IPS-18a (cell line): ENCODE measurements around the gene TSPEAR.

Experiments used
- H3K27ac ChIP-seq: one replicate; pipeline ENCODE4 v1.5.1; 2013; ENCODE audit warnings: low read length
- H3K27me3 ChIP-seq: one replicate; pipeline ENCODE4 v1.6.1; 2013; ENCODE audit warnings: mild to moderate bottlenecking, low read length; ENCODE audit not compliant: control insufficient read depth, insufficient read depth
- H3K36me3 ChIP-seq: one replicate; pipeline ENCODE4 v1.6.1; 2013; ENCODE audit warnings: low read depth, low read length; ENCODE audit not compliant: control insufficient read depth
- H3K4me1 ChIP-seq: one replicate; pipeline ENCODE4 v1.6.1; 2013; ENCODE audit warnings: low read depth, low read length; ENCODE audit not compliant: control insufficient read depth
- H3K4me3 ChIP-seq: one replicate; pipeline ENCODE4 v1.5.1; 2013; ENCODE audit warnings: low read length
- H3K9ac ChIP-seq: one replicate; pipeline ENCODE4 v1.6.1; 2013; ENCODE audit warnings: mild to moderate bottlenecking, low read length, moderate library complexity
- H3K9me3 ChIP-seq: one replicate; pipeline ENCODE4 v1.6.1; 2013; ENCODE audit warnings: low read depth, low read length; ENCODE audit not compliant: control insufficient read depth

TSPEAR gene

GRCh38 chr21:44473915-44474555, 237.3 kb downstream of the TSPEAR start:
- H3K4me3 ChIP-seq, result no peak overlapping the region
- H3K27ac ChIP-seq, result no peak overlapping the region
- no peaks in the 10 kb centered on the region for H3K9me3 ChIP-seq
- H3K36me3 ChIP-seq, result no peaks in the 10 kb centered on the region
- H3K27me3 ChIP-seq, result no peaks in the 10 kb centered on the region
- H3K9ac ChIP-seq, result no peak overlapping the region
- peaks cover 4% of the 10 kb centered on the region for H3K4me1 ChIP-seq

GRCh38 chr21:44471996-44472395, 239.4 kb downstream of the TSPEAR start:
- no peak overlapping the region for H3K9ac ChIP-seq
- no peak overlapping the region for H3K27ac ChIP-seq
- H3K4me3 ChIP-seq, result no peak overlapping the region
- H3K36me3 ChIP-seq, result no peaks in the 10 kb centered on the region
- H3K9me3 ChIP-seq, result no peaks in the 10 kb centered on the region
- H3K27me3 ChIP-seq, result no peaks in the 10 kb centered on the region
- H3K4me1 ChIP-seq, result peaks cover 4% of the 10 kb centered on the region

GRCh38 chr21:44471341-44471740, 240.0 kb downstream of the TSPEAR start:
- H3K36me3 ChIP-seq, result no peaks in the 10 kb centered on the region
- no peak overlapping the region for H3K27ac ChIP-seq
- H3K9me3 ChIP-seq, result no peaks in the 10 kb centered on the region
- no peak overlapping the region for H3K9ac ChIP-seq
- no peaks in the 10 kb centered on the region for H3K27me3 ChIP-seq
- peaks cover 4% of the 10 kb centered on the region for H3K4me1 ChIP-seq
- H3K4me3 ChIP-seq, result no peak overlapping the region

GRCh38 chr21:44467859-44468195, 243.5 kb downstream of the TSPEAR start:
- Histone ChIP-seq H3K27ac (no peak overlapping the region), H3K4me3 (no peak overlapping the region), H3K27me3 (no peaks in the 10 kb centered on the region), H3K4me1 (peaks cover 4% of the 10 kb centered on the region), H3K36me3 (no peaks in the 10 kb centered on the region), H3K9ac (no peak overlapping the region), H3K9me3 (no peaks in the 10 kb centered on the region)

- H3K9me3 ChIP-seq, result no peaks in the 10 kb centered on the region
- H3K36me3 ChIP-seq, result no peaks in the 10 kb centered on the region
- H3K27ac ChIP-seq, result no peak overlapping the region
- no peaks in the 10 kb centered on the region for H3K27me3 ChIP-seq
- H3K9ac ChIP-seq, result no peak overlapping the region
- peaks cover 4% of the 10 kb centered on the region for H3K4me1 ChIP-seq
- H3K4me3 ChIP-seq, result no peak overlapping the region
Measured at GRCh38 chr21:44466996-44467858, 244.1 kb downstream of the TSPEAR start.

- peaks cover 1% of the 10 kb centered on the region for H3K4me1 ChIP-seq
- no peak overlapping the region for H3K9ac ChIP-seq
- no peaks in the 10 kb centered on the region for H3K9me3 ChIP-seq
- H3K36me3 ChIP-seq, result no peaks in the 10 kb centered on the region
- H3K27ac ChIP-seq, result no peak overlapping the region
- H3K4me3 ChIP-seq, result no peak overlapping the region
- no peaks in the 10 kb centered on the region for H3K27me3 ChIP-seq
Measured at GRCh38 chr21:44466351-44466954, 244.9 kb downstream of the TSPEAR start.

- H3K27ac ChIP-seq, result no peak overlapping the region
- no peak overlapping the region for H3K9ac ChIP-seq
- H3K4me1 ChIP-seq, result no peaks in the 10 kb centered on the region
- H3K36me3 ChIP-seq, result no peaks in the 10 kb centered on the region
- H3K4me3 ChIP-seq, result no peak overlapping the region
- H3K27me3 ChIP-seq, result no peaks in the 10 kb centered on the region
- no peaks in the 10 kb centered on the region for H3K9me3 ChIP-seq
Measured at GRCh38 chr21:44464351-44464750, 247.0 kb downstream of the TSPEAR start.

GRCh38 chr21:44463724-44464123, 247.6 kb downstream of the TSPEAR start:
- no peaks in the 10 kb centered on the region for H3K4me1 ChIP-seq
- no peaks in the 10 kb centered on the region for H3K27me3 ChIP-seq
- no peak overlapping the region for H3K4me3 ChIP-seq
- no peaks in the 10 kb centered on the region for H3K36me3 ChIP-seq
- no peak overlapping the region for H3K9ac ChIP-seq
- H3K9me3 ChIP-seq, result no peaks in the 10 kb centered on the region
- H3K27ac ChIP-seq, result no peak overlapping the region

- Histone ChIP-seq H3K27me3 (no peaks in the 10 kb centered on the region), H3K4me3 (no peak overlapping the region)
Measured at GRCh38 chr21:44462834-44463200, 248.6 kb downstream of the TSPEAR start.

GRCh38 chr21:44462086-44462833, 249.1 kb downstream of the TSPEAR start:
- no peaks in the 10 kb centered on the region for H3K36me3 ChIP-seq
- H3K4me1 ChIP-seq, result no peaks in the 10 kb centered on the region
- no peaks in the 10 kb centered on the region for H3K9me3 ChIP-seq
- H3K27ac ChIP-seq, result no peak overlapping the region
- no peak overlapping the region for H3K9ac ChIP-seq
- H3K4me3 ChIP-seq, result no peak overlapping the region
- H3K27me3 ChIP-seq, result no peaks in the 10 kb centered on the region

More at GRCh38 chr21:44462834-44463200, 248.6 kb downstream of the TSPEAR start:
- Histone ChIP-seq H3K9me3 (no peaks in the 10 kb centered on the region), H3K36me3 (no peaks in the 10 kb centered on the region), H3K4me1 (no peaks in the 10 kb centered on the region), H3K27ac (no peak overlapping the region), H3K9ac (no peak overlapping the region)

GRCh38 chr21:44461464-44462001, 249.8 kb downstream of the TSPEAR start:
- Histone ChIP-seq H3K27ac (no peak overlapping the region), H3K9ac (no peak overlapping the region), H3K36me3 (no peaks in the 10 kb centered on the region), H3K4me1 (no peaks in the 10 kb centered on the region), H3K27me3 (no peaks in the 10 kb centered on the region), H3K9me3 (no peaks in the 10 kb centered on the region), H3K4me3 (no peak overlapping the region)
